Motor neuron (in vitro differentiated cells): ENCODE results near the gene GP9. TPM values are rescaled to one million over a fixed set of nuclear protein-coding genes. Genes with fewer than 3 reads are reported as not detected.
A peak's percentile ranks its signal among the peaks of the same experiment; 100 is the strongest.

Experiments
- ATAC-seq, 8 experiments: fragments of 200-7000 bp; cut with Tn5 transposase; replicated peaks in 6 of 8; 2 replicates each; pipeline ENCODE4 v1.8.0; 2021; ENCODE audit warnings: mild to moderate bottlenecking in 8 of 8, moderate library complexity in 8 of 8
- H3K27ac ChIP-seq, 2 donors: fragments of 250-450 bp; sonication (Bioruptor Pico); 2 replicates each; pipeline ENCODE4 v1.9.0; 2021; ENCODE audit warnings: antibody characterized with exemption in 2 of 2, mild to moderate bottlenecking in 2 of 2, moderate library complexity in 1 of 2
- H3K4me1 ChIP-seq, 2 donors: fragments of 250-450 bp; sonication (Bioruptor Pico); replicated peaks in 1 of 2; 2 replicates each; pipeline ENCODE4 v1.6.1; 2021; ENCODE audit warnings: antibody characterized with exemption in 2 of 2, mild to moderate bottlenecking in 2 of 2, moderate library complexity in 1 of 2
- H3K4me3 ChIP-seq, 5 donors: fragments of 250-450 bp; sonication (Bioruptor Pico); 2 replicates each; pipeline ENCODE4 v1.9.0; 2021; ENCODE audit warnings: antibody characterized with exemption in 5 of 5, mild to moderate bottlenecking in 5 of 5, moderate library complexity in 4 of 5
- WGBS, 10 experiments: fragments of 450-650 bp; shearing (Covaris generic); methylation state at CpG; one replicate each; pipeline ENCODE4 v1.0.0; 2022; 5-methylcytosine and 5-hydroxymethylcytosine counted together
- in situ Hi-C, 9 experiments: fragments of 400-800 bp; cut with MboI; loops; one replicate each; pipeline ENCODE4 v1.15.0; 2021; ENCODE audit warnings: low sequenced_read_pairs in 9 of 9, low pct_unique_long_range_greater_than_20kb in 2 of 9; ENCODE audit not compliant: unreplicated experiment in 9 of 9
- total RNA-seq, 8 experiments: library from RNA; unstranded; fragments of 300-600 nt; gene quantifications; 2 replicates each; pipeline versions ENCODE4 v1.2.3 to v1.2.4, GENCODE V29; 2022

The GP9 gene
- total RNA-seq, 8 experiments from 2014 or later, result not detected

DNA sequence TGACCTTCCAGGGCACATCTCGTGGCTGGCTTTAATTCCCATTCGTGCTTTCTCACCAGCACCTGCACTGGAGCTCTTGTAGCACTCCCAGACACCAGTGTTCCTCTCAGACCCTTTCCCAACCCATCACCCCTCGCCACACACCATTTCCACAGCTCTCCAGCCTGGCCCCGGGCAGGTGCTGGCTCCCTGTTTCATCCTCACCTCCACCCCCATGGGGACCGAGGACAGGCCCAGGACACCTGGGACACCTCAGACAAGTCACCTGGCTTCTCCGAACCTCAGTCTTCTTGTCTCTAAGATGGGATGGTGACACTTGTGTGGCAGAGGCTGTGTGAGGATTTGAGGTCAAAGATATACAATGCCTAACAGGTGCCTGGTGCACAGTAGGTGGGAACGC, 27.4 kb upstream of the GP9 start:
- Histone ChIP-seq H3K4me3 (no peak overlapping the region), H3K4me1 (no peaks in the 10 kb centered on the region), H3K27ac (no peak overlapping the region)
- ATAC-seq, result no peak
- in situ Hi-C loops, result no loop called here
- 40 to 90% (median 87%) methylated on average over 1 to 6 of the region's 7 CpGs; no CpG with 5 or more reads in 4 of the 10 experiments for WGBS, 10 experiments

DNA sequence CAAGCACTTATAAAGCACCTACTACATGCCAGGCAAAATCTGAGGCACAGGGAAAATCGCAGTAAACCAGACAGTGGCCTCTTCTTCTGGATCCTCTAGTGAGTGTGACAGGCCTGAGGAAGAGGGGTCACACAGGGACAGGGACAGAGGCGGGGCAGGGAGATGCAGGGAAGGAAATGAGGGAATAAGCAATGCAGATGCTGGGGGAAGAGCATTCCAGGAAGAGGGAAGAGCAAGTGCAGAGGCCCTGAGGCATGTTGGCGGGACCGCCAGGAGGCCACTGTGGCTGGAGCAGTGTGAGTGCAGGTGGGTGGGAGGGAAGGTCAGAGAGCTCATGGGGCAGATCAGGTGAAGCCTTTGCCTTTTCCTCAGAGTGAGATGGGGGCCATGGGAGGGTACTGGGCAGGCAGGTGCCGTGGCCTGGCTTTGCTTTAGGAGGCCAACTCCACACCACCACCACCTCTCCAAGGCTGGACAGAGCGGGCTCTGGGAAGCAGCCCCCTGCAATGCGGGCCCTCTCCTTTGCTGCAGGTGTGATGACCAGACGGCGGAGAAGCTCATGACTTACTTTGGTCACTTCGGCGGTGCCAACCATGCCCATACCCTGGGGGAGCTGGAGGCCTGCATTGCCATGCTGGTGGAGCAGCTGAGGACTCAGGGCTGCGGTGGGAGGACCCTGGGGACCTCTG, 26.8 kb upstream of the GP9 start:
- Histone ChIP-seq H3K27ac (no peak overlapping the region), H3K4me1 (no peaks in the 10 kb centered on the region), H3K4me3 (no peak overlapping the region)
- in situ Hi-C loops, result no loop called here
- 55 to 90% (median 75%) methylated on average over 1 to 11 of the region's 12 CpGs; no CpG with 5 or more reads in 5 of the 10 experiments for WGBS, 10 experiments
- ATAC-seq, result peak in 3 of 8 experiments; percentile 81 to 84 (median 82)

DNA sequence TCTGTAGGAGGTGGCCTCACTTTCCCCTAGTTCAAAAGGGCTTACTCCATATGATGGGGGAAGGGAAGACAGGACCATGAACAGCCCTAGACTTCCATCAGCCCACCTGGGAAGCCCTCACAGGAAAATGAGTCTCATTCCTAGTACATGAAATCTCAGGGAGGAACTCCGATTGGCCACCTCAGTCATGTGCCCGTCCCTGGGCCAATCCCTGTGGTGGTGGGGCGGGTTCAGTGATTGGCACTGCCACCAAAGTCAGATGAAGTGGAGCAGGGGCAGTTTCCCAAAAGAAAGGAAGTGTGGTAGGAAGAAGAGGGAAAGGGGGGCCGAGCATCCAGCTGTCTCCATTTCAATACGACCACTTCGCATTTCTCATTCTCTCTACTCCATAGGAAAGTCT, 25.9 kb upstream of the GP9 start:
- no peak overlapping the region for H3K4me3 ChIP-seq
- no peaks in the 10 kb centered on the region for H3K4me1 ChIP-seq
- no peak overlapping the region for H3K27ac ChIP-seq
- WGBS, 10 experiments, result 62 to 100% (median 85%) methylated on average over 2 to 5 of the region's 6 CpGs; no CpG with 5 or more reads in 4 of the 10 experiments
- ATAC-seq, result peak in 1 of 8 experiments; percentile 49
- in situ Hi-C loops, result no loop called here

- in situ Hi-C loops, result no loop called here
Measured at GRCh38 chr3:129035360-129036221, 25.0 kb upstream of the GP9 start.

GRCh38 chr3:129036222-129037092, 24.1 kb upstream of the GP9 start:
- in situ Hi-C loops, result no loop called here
- 37 to 100% (median 76%) methylated on average over 1 to 7 of the region's 10 CpGs; no CpG with 5 or more reads in 2 of the 10 experiments for WGBS, 10 experiments
- no peak overlapping the region for H3K27ac ChIP-seq
- no peak for ATAC-seq
- H3K4me3 ChIP-seq, result no peak overlapping the region
- no peaks in the 10 kb centered on the region for H3K4me1 ChIP-seq

More at GRCh38 chr3:129035360-129036221, 25.0 kb upstream of the GP9 start:
- Histone ChIP-seq H3K4me1 (no peaks in the 10 kb centered on the region), H3K4me3 (no peak overlapping the region), H3K27ac (no peak overlapping the region)
- ATAC-seq, result no peak
- WGBS, 10 experiments, result 57 to 100% (median 88%) methylated on average over 1 to 7 of the region's 11 CpGs; no CpG with 5 or more reads in 1 of the 10 experiments

GRCh38 chr3:129037093-129037419, 23.5 kb upstream of the GP9 start:
- WGBS, 10 experiments, result 0 to 50% (median 20%) methylated on average over 1 of the region's 2 CpGs; no CpG with 5 or more reads in 7 of the 10 experiments
- ATAC-seq, result no peak
- in situ Hi-C loops, result no loop called here
- no peak overlapping the region for H3K4me3 ChIP-seq
- H3K27ac ChIP-seq, result no peak overlapping the region
- no peaks in the 10 kb centered on the region for H3K4me1 ChIP-seq

GRCh38 chr3:129038121-129038855, 22.3 kb upstream of the GP9 start:
- no peaks in the 10 kb centered on the region for H3K4me1 ChIP-seq
- in situ Hi-C loops, result no loop called here
- no peak overlapping the region for H3K4me3 ChIP-seq
- no peak overlapping the region for H3K27ac ChIP-seq
- WGBS, 10 experiments, result 10 to 100% (median 73%) methylated on average over 1 to 3 of the region's 10 CpGs; no CpG with 5 or more reads in 1 of the 10 experiments
- no peak for ATAC-seq

DNA sequence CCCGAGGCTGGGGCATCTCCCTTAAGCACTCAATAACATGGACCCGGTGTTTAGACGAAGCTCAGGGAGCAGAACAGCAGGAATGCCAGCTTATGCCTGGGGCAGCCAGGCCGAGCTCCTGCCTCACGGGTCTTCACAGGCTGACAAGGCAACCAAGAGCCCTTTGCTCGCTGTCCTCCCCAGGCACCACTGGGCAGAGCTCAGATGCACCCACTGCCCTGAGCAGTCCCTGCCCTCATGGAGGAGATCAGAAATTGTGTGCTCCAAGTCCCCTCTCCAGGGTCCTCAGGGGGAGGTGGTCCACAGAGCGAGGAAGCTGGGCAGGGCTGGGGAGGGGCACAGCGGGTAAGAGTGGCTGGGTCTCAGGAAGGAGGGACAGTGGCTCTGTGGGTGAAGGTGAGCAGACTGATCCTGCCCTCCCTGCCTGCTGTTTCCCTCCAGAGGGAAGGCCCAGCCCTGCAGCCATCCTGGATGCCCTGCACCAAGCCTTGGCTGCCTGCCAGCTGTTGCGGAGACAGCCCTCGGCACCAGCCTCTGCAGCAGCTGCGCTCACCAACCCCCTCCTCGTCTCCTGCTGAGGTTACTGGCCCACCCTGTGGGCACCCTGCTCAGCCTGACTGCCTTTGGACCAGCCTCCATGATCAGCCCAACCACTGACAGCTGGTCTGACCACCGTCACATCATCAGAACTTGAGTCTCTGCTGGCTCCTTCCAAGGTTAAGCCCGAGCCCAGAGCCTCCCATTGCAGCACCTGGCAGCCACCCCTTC, 21.1 kb upstream of the GP9 start:
- WGBS, 10 experiments, result 50 to 100% (median 65%) methylated on average over 1 to 5 of the region's 14 CpGs; no CpG with 5 or more reads in 6 of the 10 experiments
- H3K4me3 ChIP-seq, result no peak overlapping the region
- peak in 5 of 8 experiments; percentile 21 to 83 (median 69) for ATAC-seq
- H3K27ac ChIP-seq, result no peak overlapping the region
- H3K4me1 ChIP-seq, result no peaks in the 10 kb centered on the region
- in situ Hi-C loops, result no loop called here

DNA sequence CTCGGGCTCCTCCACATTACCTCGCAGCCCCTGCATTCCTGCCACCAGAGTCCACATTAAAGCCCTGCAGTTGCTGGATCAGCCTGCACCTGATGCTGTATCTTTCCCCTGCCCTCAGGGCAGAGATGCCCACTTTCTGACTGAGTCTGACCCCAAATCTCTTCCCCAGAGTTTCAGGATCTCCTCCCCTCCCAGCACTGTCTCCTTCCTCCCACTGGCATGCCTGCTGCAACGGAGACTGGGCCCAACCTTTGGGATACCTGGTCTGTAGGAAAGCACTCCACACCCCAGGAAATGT, 20.6 kb upstream of the GP9 start:
- Histone ChIP-seq H3K4me3 (no peak overlapping the region), H3K4me1 (no peaks in the 10 kb centered on the region), H3K27ac (no peak overlapping the region)
- no peak for ATAC-seq
- WGBS, 10 experiments, result 40 to 100% (median 40%) methylated on average over 1 to 3 of the region's 3 CpGs; no CpG with 5 or more reads in 5 of the 10 experiments
- in situ Hi-C loops, result no loop called here

DNA sequence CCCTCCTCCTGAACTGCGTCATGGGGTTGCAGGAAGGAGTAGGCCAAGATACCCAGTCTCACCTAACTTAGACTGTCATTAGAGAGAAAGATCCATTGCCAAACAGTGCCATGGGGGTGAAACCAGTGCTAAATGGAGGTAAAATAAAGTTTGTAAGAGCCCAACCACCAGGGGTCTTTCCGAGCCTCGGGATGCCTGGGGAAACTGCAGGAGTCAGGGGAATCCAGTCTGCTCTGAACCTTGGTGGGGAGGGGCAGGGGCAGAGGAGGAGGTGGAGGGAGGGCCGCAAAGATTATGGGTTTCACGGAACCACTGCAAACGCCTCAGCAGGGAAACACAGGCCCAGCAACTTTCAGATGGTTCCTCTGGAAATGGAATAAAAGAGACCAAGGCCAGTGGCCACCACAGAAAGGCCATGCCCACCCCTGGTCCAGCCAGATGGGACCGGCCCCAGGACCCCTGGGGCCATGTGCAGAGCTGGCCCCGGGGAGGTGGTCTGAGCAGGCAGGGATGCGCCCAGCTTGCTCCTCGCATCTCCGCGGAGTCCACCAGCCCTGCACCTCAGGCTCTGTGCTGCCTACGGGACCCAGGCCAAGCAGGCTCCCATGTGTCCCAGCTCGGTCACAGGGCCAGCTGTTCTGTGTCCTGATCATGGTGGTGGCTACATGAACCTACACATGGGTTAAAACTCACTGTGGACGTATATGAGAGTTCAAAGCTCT, 19.8 kb upstream of the GP9 start:
- ATAC-seq, result no peak
- in situ Hi-C loops, result no loop called here
- no peaks in the 10 kb centered on the region for H3K4me1 ChIP-seq
- H3K27ac ChIP-seq, result no peak overlapping the region
- H3K4me3 ChIP-seq, result no peak overlapping the region
- WGBS, 10 experiments, result 25 to 100% (median 93%) methylated on average over 1 to 7 of the region's 15 CpGs; no CpG with 5 or more reads in 5 of the 10 experiments

- whole genome bisulfite sequencing, 10 experiments, result 0 to 35% (median 0%) methylated on average over 2 to 8 of the region's 43 CpGs; no CpG with 5 or more reads in 6 of the 10 experiments
- no peak overlapping the region for H3K4me3 ChIP-seq
- no peaks in the 10 kb centered on the region for H3K4me1 ChIP-seq
- in situ Hi-C loops, result no loop called here
- H3K27ac ChIP-seq, result no peak overlapping the region
- ATAC-seq, result peak in 4 of 8 experiments; percentile 33 to 97 (median 80)
Measured at GRCh38 chr3:129045675-129046036, 14.9 kb upstream of the GP9 start.
